Measurements from ENCODE around the gene LIN52. TPM values are rescaled to one million over a fixed set of nuclear protein-coding genes. Genes with fewer than 3 reads are reported as not detected.

The LIN52 gene
- total RNA-seq, 1 donor from 2014 or later = 13.4 TPM

DNA sequence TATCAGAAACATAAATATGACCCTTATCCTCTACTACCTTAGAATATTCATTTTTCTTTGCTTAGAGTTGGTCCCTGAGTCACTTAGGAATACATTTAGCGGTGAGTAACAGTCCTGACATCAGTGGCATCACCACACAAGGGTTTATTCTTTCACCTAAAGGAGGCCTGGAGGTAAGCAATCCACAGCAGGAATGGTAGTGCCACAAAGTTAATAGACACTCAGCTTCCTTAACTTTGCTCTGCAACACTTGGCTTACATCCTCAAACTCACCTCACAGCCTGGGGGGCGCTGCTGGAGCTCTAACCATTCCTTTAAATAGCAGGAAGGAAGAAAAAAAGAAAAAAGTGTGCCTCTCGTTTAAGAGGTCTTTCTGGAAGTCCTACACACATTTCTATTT, 36.5 kb upstream of the LIN52 start:
- Mint-ChIP-seq H3K36me3 (ENCODE audit: insufficient read depth) (no peaks in the 10 kb centered on the region), H3K4me3 (ENCODE audit: low read depth) (no peak overlapping the region), H3K9me3 (ENCODE audit: low read depth) (no peaks in the 10 kb centered on the region), H3K27me3 (no peaks in the 10 kb centered on the region), H3K4me1 (ENCODE audit: low read depth) (no peaks in the 10 kb centered on the region), H3K27ac (no peak overlapping the region)
- no peak for DNase-seq (ENCODE audit: low spot score, unreplicated experiment)
- peak; percentile 15 for TF ChIP-seq CTCF (IDR thresholded peaks at IDR 0.05; ENCODE audit: unreplicated experiment)

DNA sequence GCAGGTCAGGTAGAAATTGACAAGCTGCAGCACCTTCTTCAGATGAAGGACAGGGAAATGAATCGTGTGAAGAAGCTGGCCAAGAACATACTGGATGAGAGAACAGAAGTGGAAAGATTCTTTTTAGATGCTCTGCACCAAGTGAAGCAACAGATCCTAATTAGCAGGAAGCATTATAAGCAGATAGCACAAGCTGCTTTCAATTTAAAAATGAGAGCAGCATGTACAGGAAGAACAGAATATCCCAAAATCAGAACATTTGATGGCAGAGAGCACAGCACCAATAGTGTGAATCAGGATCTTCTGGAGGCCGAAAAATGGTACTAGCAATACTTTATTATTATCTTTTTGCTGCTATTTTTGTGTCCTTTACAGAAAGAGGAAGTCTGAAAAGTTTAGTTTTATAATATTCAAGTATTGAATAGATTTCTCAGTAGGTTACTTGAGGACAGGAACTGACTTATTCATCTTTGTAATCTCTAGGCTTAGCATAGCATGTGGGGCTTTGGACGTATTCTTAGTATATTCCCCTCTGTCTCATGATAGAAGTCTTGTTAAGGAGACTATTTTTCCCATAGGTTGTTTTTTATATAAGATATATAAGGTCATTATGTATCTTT, 34.8 kb upstream of the LIN52 start:
- Mint-ChIP-seq H3K9me3 (ENCODE audit: low read depth) (no peaks in the 10 kb centered on the region), H3K4me1 (ENCODE audit: low read depth) (no peaks in the 10 kb centered on the region), H3K27me3 (no peaks in the 10 kb centered on the region), H3K4me3 (ENCODE audit: low read depth) (no peak overlapping the region), H3K36me3 (ENCODE audit: insufficient read depth) (peaks cover 1% of the 10 kb centered on the region), H3K27ac (no peak overlapping the region)
- DNase-seq (ENCODE audit: low spot score, unreplicated experiment) = no peak
- no peak for TF ChIP-seq CTCF (IDR thresholded peaks at IDR 0.05; ENCODE audit: unreplicated experiment)

- Mint-ChIP-seq H3K27me3 (no peaks in the 10 kb centered on the region), H3K9me3 (ENCODE audit: low read depth) (no peaks in the 10 kb centered on the region), H3K4me1 (ENCODE audit: low read depth) (peaks cover 7% of the 10 kb centered on the region), H3K36me3 (ENCODE audit: insufficient read depth) (peaks cover 24% of the 10 kb centered on the region), H3K27ac (no peak overlapping the region), H3K4me3 (ENCODE audit: low read depth) (no peak overlapping the region)
- no peak for TF ChIP-seq CTCF (IDR thresholded peaks at IDR 0.05; ENCODE audit: unreplicated experiment)
- no peak for DNase-seq (ENCODE audit: low spot score, unreplicated experiment)
These were observed 22.0 kb upstream of the LIN52 start for GRCh38 chr14:74062809-74063150.

DNA sequence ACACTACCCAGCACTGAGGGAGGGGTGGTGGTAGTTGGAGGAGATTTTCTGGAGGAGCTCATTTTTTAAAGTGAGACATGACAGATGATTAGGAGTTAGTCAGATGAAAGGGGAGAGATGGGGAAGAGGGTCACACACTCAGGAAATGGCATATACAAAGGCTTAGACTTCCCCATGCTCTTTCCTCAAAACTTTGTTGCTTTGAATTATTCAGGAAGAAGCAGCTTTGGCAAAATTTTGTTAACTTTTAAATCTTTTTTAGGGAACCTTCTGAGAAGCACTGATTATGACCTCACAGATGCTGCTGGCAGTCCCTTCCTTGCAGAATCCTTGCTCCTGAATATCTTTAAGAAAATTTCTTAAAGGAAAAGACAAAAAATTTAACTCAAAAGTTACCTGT, 20.3 kb upstream of the LIN52 start:
- H3K27me3 Mint-ChIP-seq = no peaks in the 10 kb centered on the region

DNA sequence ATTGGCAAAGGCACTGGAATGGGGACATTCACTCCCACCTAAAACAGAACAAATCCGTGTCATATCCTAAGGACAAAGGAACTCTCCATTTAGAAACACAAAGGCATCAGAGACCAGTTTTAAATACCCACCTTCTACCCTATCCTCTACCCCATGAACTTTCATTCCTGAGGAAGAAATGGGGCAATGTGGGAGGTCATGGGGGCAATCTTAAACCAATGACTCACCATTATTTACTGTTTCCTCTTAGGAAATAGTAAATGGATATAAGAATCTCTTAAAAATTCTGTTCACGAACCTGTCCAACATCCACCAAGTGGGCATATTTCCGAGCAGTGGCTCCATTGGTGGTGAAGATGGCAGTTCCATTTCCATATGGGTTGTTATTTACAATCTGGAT, 19.9 kb upstream of the LIN52 start:
- peaks cover 7% of the 10 kb centered on the region for H3K4me1 Mint-ChIP-seq (ENCODE audit: low read depth)
- no peaks in the 10 kb centered on the region for H3K27me3 Mint-ChIP-seq
- no peak overlapping the region for H3K4me3 Mint-ChIP-seq (ENCODE audit: low read depth)
- H3K9me3 Mint-ChIP-seq (ENCODE audit: low read depth) = no peaks in the 10 kb centered on the region
- peaks cover 28% of the 10 kb centered on the region for H3K36me3 Mint-ChIP-seq (ENCODE audit: insufficient read depth)
- no peak for DNase-seq (ENCODE audit: low spot score, unreplicated experiment)
- H3K27ac Mint-ChIP-seq = no peak overlapping the region
- TF ChIP-seq CTCF (IDR thresholded peaks at IDR 0.05; ENCODE audit: unreplicated experiment) = no peak

More for the DNA sequence above, 20.3 kb upstream of the LIN52 start:
- no peak for TF ChIP-seq CTCF (IDR thresholded peaks at IDR 0.05; ENCODE audit: unreplicated experiment)
- Mint-ChIP-seq H3K9me3 (ENCODE audit: low read depth) (no peaks in the 10 kb centered on the region), H3K27ac (no peak overlapping the region), H3K36me3 (ENCODE audit: insufficient read depth) (peaks cover 28% of the 10 kb centered on the region), H3K4me1 (ENCODE audit: low read depth) (peaks cover 7% of the 10 kb centered on the region), H3K4me3 (ENCODE audit: low read depth) (no peak overlapping the region)
- no peak for DNase-seq (ENCODE audit: low spot score, unreplicated experiment)
